ENCODE measurements around the gene NPHP4.

Gene NPHP4

GRCh38 chr1:5992026-5992813 lies at the start of gene NPHP4:
Gene NPHP4 (minus strand): TSS chr1:5992425. CDS start chr1:5986289, 6,136 bp downstream.
- DNase-seq = peak; percentile 97 to 99 (median 98)

- DNase-seq = peak in 1 of 6 experiments; percentile 18
Observed at GRCh38 chr1:6041432-6042062, 49.3 kb upstream of the NPHP4 start.

GRCh38 chr1:6040861-6041415 lies 48.7 kb upstream of the NPHP4 start:
- DNase-seq = no peak

- no peak for DNase-seq
Observed at GRCh38 chr1:6040444-6040843, 48.2 kb upstream of the NPHP4 start.

- DNase-seq = no peak
Observed at GRCh38 chr1:6039031-6039430, 46.8 kb upstream of the NPHP4 start.

- DNase-seq = no peak
Observed at GRCh38 chr1:6038603-6039002, 46.4 kb upstream of the NPHP4 start.

- DNase-seq = no peak
Observed at GRCh38 chr1:6037338-6037762, 45.1 kb upstream of the NPHP4 start.

- DNase-seq = no peak
Observed at GRCh38 chr1:6035719-6036118, 43.5 kb upstream of the NPHP4 start.

- DNase-seq = no peak
Observed at GRCh38 chr1:6035303-6035702, 43.1 kb upstream of the NPHP4 start.

- no peak for DNase-seq
Observed at GRCh38 chr1:6034750-6035096, 42.5 kb upstream of the NPHP4 start.

- peak in 4 of 6 experiments; percentile 5 to 26 (median 15) for DNase-seq
Observed at GRCh38 chr1:6033986-6034749, 41.9 kb upstream of the NPHP4 start.

GRCh38 chr1:6033124-6033523 lies 40.9 kb upstream of the NPHP4 start:
- DNase-seq = no peak

- DNase-seq = no peak
Observed at GRCh38 chr1:6030547-6031261, 38.5 kb upstream of the NPHP4 start.

GRCh38 chr1:6030132-6030531 lies 37.9 kb upstream of the NPHP4 start:
- no peak for DNase-seq

GRCh38 chr1:6029351-6029750 lies 37.1 kb upstream of the NPHP4 start:
- no peak for DNase-seq

GRCh38 chr1:6028042-6028850 lies 36.0 kb upstream of the NPHP4 start:
- DNase-seq = peak; percentile 18 to 83 (median 60)

- DNase-seq = peak in 3 of 6 experiments; percentile 22 to 45 (median 24)
Observed at GRCh38 chr1:6027591-6027990, 35.4 kb upstream of the NPHP4 start.

- peak; percentile 82 to 88 (median 86) for DNase-seq
Observed at GRCh38 chr1:6026095-6026809, 34.0 kb upstream of the NPHP4 start.

- DNase-seq = no peak
Observed at GRCh38 chr1:6025269-6026094, 33.3 kb upstream of the NPHP4 start.

GRCh38 chr1:6024376-6024775 lies 32.2 kb upstream of the NPHP4 start:
- DNase-seq = no peak

Data from stimulated activated naive CD4-positive, alpha-beta T cell (primary cell).